ENCODE results near the gene PARD3B. TPM values are rescaled to one million over a fixed set of nuclear protein-coding genes. Genes with fewer than 3 reads are reported as not detected.

Gene PARD3B
- total RNA-seq, 4 donors from 2014 or later: 32.8 to 69.6 (median 47.3) TPM

DNA sequence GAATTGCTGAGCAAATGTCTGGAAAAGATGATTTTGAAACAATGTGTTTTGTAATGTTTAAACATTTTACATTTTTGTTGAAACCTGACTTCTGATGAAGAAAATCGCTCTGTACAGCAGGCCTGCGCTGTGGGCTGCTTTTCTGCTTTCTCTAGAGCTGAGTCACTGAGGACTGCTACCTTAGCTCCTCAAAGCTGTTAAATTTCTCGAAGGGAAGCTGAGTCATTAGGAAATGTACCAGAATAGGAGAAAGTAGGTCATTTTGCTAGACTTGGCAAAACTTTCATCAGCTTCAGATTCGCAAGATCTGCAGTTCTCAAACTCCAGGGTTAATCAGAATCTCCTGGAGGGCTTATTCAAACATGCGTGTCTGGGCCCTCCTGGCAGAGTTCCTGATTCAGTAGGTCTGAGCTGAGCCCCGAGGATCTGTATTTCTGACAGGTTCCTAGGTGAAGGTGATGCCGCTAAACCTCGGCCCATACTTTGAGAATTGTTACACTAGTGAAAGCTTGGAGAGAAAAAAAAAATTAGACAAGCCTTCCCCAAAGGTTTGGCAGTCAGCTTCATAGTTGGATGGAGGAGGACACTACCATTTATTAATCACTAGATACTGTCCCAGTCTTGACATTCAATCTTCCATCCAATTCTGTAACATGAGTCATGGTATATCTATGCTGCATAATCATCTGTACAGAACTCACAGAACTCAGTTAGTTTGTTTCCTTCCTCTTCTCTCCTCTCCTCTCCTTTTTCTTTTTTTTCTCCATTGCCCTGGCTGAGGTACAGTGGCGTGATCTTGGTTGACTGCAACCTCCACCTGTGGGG lies 297.6 kb downstream of the PARD3B start:
- no peak for TF ChIP-seq CTCF (IDR thresholded peaks at IDR 0.05; ENCODE audit: low read depth)

GRCh38 chr2:204846471-204846870 lies 301.2 kb downstream of the PARD3B start:
- TF ChIP-seq CTCF (IDR thresholded peaks at IDR 0.05; ENCODE audit: low read depth): no peak

DNA sequence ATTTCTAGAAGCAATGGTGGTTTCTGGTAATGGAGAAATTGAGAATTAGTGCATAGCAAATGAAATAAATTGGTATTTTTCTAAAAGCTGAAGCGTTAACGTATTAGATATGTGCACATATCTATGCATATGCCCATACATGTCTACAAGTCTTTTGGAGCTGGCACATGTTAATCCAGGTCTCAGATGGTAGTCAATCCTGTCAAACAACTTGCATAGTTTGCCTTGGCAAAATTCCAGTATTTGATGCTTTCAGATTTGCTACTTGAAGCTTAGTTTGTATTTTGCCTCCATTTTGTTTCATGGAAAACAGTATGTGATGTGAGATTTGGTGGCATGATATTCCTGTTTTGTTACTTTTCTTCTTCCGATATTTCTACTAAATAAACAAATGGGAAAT lies 304.6 kb downstream of the PARD3B start:
- TF ChIP-seq CTCF (IDR thresholded peaks at IDR 0.05; ENCODE audit: low read depth): no peak

GRCh38 chr2:204850581-204850980 lies 305.3 kb downstream of the PARD3B start:
- TF ChIP-seq CTCF (IDR thresholded peaks at IDR 0.05; ENCODE audit: low read depth): no peak

DNA sequence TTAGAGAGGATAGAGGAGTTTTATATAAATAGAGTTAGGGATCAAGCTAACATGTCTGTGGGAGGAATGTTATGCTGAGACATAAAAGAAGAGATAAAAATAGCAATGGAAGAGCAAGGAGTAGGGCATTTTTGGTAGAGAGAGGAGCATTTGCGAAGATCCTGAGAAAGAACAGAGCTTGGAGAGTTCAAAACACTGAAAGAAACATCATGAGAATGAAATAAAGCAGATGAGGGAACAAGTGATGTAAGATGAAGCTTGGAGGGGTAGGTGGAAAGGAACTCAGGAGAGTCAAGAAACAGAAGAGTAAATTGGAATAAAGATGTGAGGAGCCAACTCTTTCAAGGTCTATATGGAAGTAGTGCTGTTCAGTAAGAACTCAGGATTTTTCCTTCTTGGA lies 308.6 kb downstream of the PARD3B start:
- TF ChIP-seq CTCF (IDR thresholded peaks at IDR 0.05; ENCODE audit: low read depth): no peak

- no peak for TF ChIP-seq CTCF (IDR thresholded peaks at IDR 0.05; ENCODE audit: low read depth)
Measured at GRCh38 chr2:204860274-204860673, 315.0 kb downstream of the PARD3B start.

GRCh38 chr2:204862809-204863208 lies 317.5 kb downstream of the PARD3B start:
- TF ChIP-seq CTCF (IDR thresholded peaks at IDR 0.05; ENCODE audit: low read depth): no peak

Data from subcutaneous adipose tissue (tissue), 4 donors.